GM18951 (cell line): ENCODE measurements around the gene PIGA.
"Not testable (repeated sequence)": the region's sequence is repeated elsewhere in the genome, so short reads cannot be mapped to it uniquely, and the experiment has no call there.

Experiments used
- POLR2A ChIP-seq: IDR thresholded peaks from 4 replicates; pipeline ENCODE4 v1.6.1; 2011; ENCODE audit warnings: mild to moderate bottlenecking; ENCODE audit not compliant: insufficient read length, insufficient read depth; ENCODE audit errors: extremely low read depth
- in situ Hi-C: fragments of 300-500 bp; cut with MboI; formaldehyde crosslinking; loops from one replicate; pipeline ENCODE4 v1.12.0; 2022; ENCODE audit warnings: low sequenced_read_pairs, mixed read lengths, inconsistent platforms; ENCODE audit not compliant: unreplicated experiment

PIGA gene

DNA sequence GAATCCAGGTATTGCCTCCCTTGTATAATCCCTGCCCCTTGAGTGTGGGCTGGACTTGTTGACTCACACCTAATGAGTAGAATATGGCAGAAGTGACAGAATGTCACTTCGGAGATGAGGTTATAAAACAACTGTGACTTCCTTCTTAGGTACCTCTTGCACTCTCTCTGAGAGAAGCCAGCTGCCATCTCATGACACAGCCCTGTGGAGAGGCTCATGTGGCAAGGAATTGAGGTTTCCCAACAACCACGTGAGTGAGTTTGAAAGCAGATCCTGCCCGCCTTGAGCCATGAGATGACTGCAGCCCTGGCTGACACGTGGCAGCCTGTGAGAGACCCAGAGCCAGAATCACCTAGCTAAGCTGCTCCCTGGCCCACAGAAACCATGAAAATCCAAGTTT is 33.4 kb downstream of the PIGA start:
- TF ChIP-seq POLR2A, result no peak

DNA sequence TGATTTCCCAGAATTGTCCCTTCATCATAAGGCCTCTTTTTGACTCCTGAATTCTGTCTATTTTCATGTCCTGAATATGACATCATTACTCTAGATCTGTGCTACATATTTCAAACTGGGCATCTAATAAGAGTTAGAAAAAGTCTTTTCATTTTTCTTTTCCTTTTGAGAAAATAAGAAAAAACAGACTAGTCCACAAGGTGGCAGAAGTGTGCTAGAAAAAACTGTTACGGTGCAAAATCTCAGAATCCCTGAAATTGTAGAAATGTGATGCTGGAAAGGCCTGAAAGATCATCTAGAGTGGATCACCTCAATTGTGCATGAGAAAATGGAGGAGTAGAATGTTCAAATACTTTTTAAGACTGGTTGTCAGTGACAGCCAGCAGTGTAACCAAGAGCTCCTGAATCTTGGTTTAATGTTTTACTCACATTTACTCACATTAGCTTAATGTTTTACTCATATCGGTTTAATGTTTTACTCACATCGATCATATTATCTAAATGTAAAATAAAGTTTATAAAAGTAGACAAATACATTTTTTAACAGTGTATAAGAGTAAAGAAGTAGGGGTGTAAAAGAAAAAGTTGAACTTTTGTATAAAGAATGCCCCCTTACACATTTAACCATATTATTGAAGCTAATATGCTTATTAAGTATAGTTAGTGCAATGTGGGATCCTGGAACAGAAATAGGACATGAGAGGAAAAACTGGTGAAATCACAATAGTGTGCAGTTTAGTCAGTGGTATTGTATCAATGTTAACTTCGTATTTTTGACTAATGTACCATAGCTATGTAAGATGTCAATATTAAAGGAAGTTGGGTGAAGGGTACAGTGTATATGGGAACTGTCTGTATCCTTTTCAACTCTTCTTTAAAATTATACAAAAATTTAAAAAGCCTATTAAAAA is 35.1 kb downstream of the PIGA start:
- in situ Hi-C loops, result no loop called here
- no peak for TF ChIP-seq POLR2A

More for the DNA sequence above, 33.4 kb downstream of the PIGA start:
- in situ Hi-C loops, result no loop called here

DNA sequence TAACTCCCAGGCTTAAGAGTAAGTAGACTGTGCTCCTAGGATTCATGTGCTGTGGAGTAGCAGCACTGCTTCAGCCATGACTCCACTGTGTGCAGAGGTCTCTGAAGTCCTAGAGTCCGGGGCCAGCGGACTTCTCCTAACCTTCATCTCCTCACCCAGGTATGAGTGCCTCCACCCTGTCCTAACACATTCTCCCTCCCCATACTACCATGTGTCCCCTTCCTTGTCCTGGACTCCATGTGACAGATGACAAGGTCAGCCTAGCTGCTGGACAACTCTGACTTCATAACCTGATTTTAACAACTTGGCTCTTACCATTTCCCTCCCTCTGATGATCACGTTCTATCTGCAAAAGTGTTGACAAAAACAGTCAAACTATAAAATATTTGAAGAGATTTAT is 36.5 kb downstream of the PIGA start:
- TF ChIP-seq POLR2A, result no peak
- in situ Hi-C loops, result no loop called here

DNA sequence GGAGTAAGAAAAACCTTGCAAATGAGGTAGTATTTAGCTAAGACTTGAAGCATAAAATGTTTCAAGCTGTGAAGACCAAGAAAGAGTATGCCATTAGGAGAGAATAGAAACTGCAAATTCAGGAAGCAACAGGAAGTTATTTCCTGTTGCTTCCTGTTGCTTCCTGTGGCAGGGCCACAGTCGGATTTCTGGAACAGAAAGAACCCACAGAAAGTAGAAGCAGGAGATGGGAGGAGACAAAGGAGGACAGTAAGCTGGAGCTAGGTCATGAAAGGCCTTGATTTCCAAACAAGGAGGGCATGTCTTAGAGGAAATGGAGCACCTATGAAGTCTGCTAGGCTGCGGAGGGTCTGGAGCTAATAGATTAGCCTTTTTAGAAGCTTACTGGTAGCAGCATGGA is 37.1 kb downstream of the PIGA start:
- TF ChIP-seq POLR2A, result no peak
- in situ Hi-C loops, result no loop called here

DNA sequence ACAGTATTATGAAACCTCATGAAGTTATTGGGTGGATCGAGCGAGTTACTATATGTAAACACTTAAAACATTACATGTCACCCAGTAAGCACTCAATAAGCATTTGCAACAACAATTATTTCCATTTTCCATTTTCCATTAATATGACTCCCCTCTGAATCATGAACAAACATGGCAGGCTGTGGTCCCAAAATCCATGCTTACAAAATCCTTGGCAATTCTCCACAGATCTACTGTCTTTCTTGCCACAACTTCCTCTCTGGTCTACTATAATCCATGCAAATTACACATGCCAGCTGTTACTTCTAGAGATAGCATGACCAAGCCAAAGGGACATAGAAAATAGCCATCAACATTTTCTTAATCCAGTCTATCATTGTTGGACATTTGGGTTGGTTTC is 41.9 kb downstream of the PIGA start:
- in situ Hi-C loops, result no loop called here
- TF ChIP-seq POLR2A, result no peak

DNA sequence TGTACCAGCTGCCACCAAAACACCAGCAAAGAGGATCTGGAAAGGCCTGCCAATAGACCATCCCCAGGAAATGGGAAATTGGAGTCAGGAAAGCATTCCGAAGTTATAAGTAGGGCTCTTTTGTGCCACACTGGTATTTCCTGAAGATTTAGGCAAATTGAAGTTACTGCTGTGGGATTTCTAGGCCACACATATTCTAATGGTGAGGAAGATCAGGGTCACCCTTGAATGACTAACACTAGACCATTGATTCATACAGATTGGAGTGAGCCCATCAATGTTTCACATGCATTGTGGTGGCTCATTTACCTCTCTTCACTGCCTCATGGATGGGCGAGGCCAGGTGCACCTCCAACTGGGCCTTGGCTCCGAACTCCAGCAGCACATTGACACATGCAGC is 42.5 kb downstream of the PIGA start:
- TF ChIP-seq POLR2A, result no peak

DNA sequence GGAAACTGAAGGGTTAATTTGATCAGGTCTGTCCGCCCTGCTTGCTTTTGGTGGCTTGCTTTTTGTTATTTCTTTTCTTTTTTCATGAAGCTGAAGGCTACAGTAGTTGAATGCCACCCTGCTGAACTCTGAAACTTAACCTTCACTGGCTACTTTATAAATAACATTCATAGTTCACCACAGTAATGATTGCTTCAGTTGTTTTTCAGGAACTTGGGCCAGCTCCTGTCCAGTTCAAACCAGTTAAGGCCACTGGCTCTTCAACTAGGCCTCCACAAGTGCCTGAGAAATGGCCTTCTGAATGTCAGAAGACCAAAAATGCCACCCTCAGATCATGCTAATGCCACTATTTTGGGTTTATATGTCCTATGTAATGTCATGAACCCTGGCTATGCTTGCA is 57.7 kb downstream of the PIGA start:
- TF ChIP-seq POLR2A, result no peak

More for the DNA sequence above, 42.5 kb downstream of the PIGA start:
- in situ Hi-C loops, result no loop called here

DNA sequence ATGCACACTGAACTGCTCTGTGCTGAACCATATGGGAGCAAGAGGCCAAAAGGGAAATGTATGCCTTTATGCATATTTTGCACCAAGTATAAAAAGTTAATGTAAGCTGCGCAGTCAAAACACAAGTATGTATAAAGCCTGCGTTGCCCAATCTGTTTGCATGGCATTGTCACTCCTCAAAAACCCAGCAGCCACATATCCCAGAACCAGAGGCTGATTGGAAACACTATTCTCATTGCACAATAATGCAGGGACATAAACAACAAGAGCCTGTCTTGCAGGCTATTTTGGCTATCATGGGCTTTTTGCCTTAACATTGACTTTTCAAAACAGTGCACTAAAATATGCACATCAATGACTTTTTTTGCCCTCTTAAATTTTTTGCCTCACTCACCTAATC is 60.4 kb downstream of the PIGA start:
- TF ChIP-seq POLR2A, result no peak
- in situ Hi-C loops, result no loop called here

More for the DNA sequence above, 57.7 kb downstream of the PIGA start:
- in situ Hi-C loops, result no loop called here

DNA sequence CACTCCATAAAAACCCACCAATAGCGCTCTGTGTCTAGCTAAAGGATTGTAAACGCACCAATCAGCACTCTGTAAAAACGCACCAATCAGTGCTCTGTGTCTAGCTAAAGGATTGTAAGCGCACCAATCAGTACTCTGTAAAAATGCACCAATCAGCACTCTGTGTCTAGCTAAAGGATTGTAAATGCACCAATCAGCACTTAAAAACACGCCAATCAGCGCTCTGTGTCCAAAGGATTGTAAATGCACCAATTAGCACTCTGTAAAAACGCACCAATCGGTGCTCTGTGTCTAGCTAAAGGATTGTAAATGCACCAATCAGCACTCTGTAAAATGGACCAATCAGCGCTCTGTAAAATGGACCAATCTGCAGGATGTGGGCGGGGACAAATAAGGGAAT is 62.0 kb downstream of the PIGA start:
- in situ Hi-C loops, result not testable (repeated sequence)

DNA sequence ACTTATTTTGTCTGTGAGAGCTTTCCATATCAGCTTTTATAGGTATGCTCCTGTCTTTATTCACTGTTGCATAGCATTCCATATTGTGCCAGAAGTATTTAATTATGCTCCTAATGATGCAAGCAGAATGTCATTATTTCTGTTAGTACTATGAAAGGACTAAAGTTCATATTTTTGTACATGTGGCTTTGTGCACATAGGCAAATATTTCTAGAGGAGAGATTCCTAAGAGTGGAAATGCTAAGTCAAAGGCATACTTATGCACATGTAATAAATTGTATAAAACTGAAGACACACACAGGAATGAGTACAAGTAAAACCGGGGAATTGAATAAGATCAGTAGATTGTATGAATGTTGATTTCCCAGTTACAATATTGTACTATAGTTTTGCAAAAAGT is 63.6 kb downstream of the PIGA start:
- TF ChIP-seq POLR2A, result no peak
- in situ Hi-C loops, result no loop called here

DNA sequence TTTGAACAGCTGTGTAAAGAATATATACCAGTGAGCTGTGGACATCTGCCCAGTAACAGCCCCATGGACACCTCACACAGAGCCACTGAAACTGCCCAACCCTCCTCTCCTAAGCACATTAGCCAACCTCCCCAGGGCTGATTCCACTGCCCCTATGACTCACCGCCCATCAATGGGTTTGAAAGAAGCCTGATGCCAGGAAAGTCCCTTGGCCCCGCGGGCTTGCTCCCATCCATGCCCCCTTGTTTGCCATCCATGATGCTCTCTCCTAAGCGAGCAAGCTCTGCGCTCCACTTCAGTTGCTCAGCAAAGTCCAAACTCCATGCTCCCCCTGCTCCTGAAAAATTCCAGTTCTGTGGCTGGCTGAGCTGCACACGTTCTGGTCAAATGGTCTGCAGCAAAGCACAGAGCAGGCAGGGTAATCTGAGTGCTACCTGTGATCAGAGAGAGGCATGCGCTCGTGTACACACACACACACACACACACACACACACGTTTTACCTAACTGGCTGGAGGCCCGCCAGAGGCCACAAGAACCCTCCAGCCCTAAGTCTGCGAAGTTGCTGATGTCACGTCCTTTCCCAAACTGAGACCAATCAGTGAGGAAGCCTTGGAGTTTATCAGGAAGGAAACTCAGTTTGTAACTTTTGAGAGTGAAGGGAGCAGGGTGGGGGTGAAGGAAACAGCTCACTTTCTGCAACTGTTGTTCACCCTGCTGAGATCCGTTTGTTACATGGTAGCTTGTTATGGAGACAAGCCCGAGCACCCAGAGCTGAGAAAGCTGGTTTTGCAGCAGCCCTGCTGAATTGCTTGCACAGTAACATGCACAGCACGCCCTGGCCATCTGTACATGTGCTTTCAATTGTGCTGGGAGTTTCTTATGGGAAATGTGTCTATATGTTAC is 65.5 kb downstream of the PIGA start, which contains the start of gene ASB9:
Gene ASB9, minus strand, starts transcription at position 466 of the 904 bp plus-strand sequence. Its CDS starts 209 bp downstream, at position 257.
- in situ Hi-C loops, result no loop called here
- no peak for TF ChIP-seq POLR2A
